HepG2 (cell line): ENCODE results near the gene TMEM238. TPM values are rescaled to one million over a fixed set of nuclear protein-coding genes. Genes with fewer than 3 reads are reported as not detected.

ENCODE experiments used
- ATAC-seq: fragments of 200-7000 bp; cut with Tn5 transposase; 3 replicates; pipeline ENCODE4 v1.9.1; 2020; ENCODE audit warnings: mild to moderate bottlenecking, moderate library complexity
- BruUV-seq: library from RNA; stranded (reverse); fragments of 400-500 nt; replicated peaks from 2 replicates; lab custom pipeline; 2021; lab: Mats Ljungman, UMichigan
- CTCF ChIA-PET: fragments of 300-600 bp; formaldehyde crosslinking; extraction: SDS; loops from one replicate; lab custom pipeline; 2021; ENCODE audit warnings: low total read pairs, inconsistent platforms, low intra/inter-chr PET ratio; lab: Yijun Ruan, JAX
- POLR2A ChIA-PET: fragments of 350-600 bp; sonication (Branson Sonifier 250); formaldehyde crosslinking; loops from one replicate; lab custom pipeline; 2020; ENCODE audit warnings: antibody characterized with exemption, inconsistent platforms; lab: Yijun Ruan, JAX
- DNase-seq: peaks from one replicate; pipeline ENCODE4 v3.0.0-alpha.2; 2015; ENCODE audit warnings: low spot score
- FAIRE-seq: peaks from 3 replicates; lab custom pipeline; 2011; peaks lifted over from hg19 to GRCh38; lab: Jason Lieb, UNC
- H2AFZ ChIP-seq: one replicate; pipeline ENCODE4 v1.6.1; 2011; ENCODE audit warnings: low read length, inconsistent platforms
- H3K27ac ChIP-seq: fragments of 300-600 bp; 3 replicates; pipeline ENCODE4 v1.8.0; 2011; ENCODE audit warnings: mixed run types, mild to moderate bottlenecking, mixed read lengths, low read length, inconsistent platforms; ENCODE audit not compliant: insufficient read depth; ENCODE audit errors: extremely low read length
- H3K27me3 ChIP-seq, 2 experiments: fragments of 200-600 bp in 1 of 2; 2 replicates in 1 of 2; 3 replicates in 1 of 2; pipeline versions ENCODE4 v1.6.0 to v1.8.0; 2011; ENCODE audit warnings: low read length in 2 of 2, mild to moderate bottlenecking in 2 of 2, moderate library complexity in 2 of 2, inconsistent platforms in 1 of 2; ENCODE audit not compliant: insufficient read depth in 2 of 2, control insufficient read depth in 1 of 2
- H3K36me3 ChIP-seq, 2 experiments: fragments of 200-600 bp in 1 of 2; replicated peaks in 1 of 2; 2 replicates in 1 of 2; 3 replicates in 1 of 2; pipeline versions ENCODE4 v1.5.1 to v1.8.0; 2011; ENCODE audit warnings: low read length in 2 of 2, inconsistent platforms in 1 of 2; ENCODE audit not compliant: insufficient read depth in 2 of 2, control insufficient read depth in 1 of 2
- H3K4me1 ChIP-seq: 2 replicates; pipeline ENCODE4 v1.5.1; 2012; ENCODE audit warnings: low read length, inconsistent platforms; ENCODE audit not compliant: insufficient read depth
- H3K4me2 ChIP-seq: 2 replicates; pipeline ENCODE4 v1.6.0; 2011; ENCODE audit warnings: low read depth, low read length, inconsistent platforms
- H3K4me3 ChIP-seq, 3 experiments: fragments of 200-600 bp in 1 of 3; sonication (generic), shearing (Covaris generic) in 1 of 3; replicated peaks in 1 of 3; 2 replicates each; pipeline ENCODE4 v1.5.1; 2011 to 2016; ENCODE audit warnings: low read length in 3 of 3, inconsistent platforms in 2 of 3, low read depth in 2 of 3, mild to moderate bottlenecking in 2 of 3, control low read depth in 1 of 3, mixed read lengths in 1 of 3; ENCODE audit not compliant: insufficient read depth in 1 of 3
- H3K79me2 ChIP-seq: one replicate; pipeline ENCODE4 v1.6.1; 2011; ENCODE audit warnings: low read length, inconsistent platforms; ENCODE audit not compliant: insufficient read depth
- H3K9ac ChIP-seq: 2 replicates; pipeline ENCODE4 v1.6.0; 2011; ENCODE audit warnings: mild to moderate bottlenecking, low read depth, low read length, inconsistent platforms; ENCODE audit not compliant: insufficient read depth
- H3K9me3 ChIP-seq: 2 replicates; pipeline ENCODE4 v1.5.1; 2012; ENCODE audit warnings: mild to moderate bottlenecking, low read length
- H4K20me1 ChIP-seq: 2 replicates; pipeline ENCODE4 v1.6.0; 2011; ENCODE audit warnings: inconsistent platforms, mild to moderate bottlenecking, low read length, moderate library complexity; ENCODE audit not compliant: insufficient read depth
- CCDC6 ChIP-seq: sonication (generic); formaldehyde crosslinking; IDR thresholded peaks from 2 replicates; pipeline ENCODE4 v1.8.1; 2022; ENCODE audit warnings: mild to moderate bottlenecking, missing genetic modification reagents, moderate library complexity
- JDP2 ChIP-seq: sonication (generic); formaldehyde crosslinking; IDR thresholded peaks from 2 replicates; pipeline ENCODE4 v1.8.1; 2022; ENCODE audit warnings: missing genetic modification reagents, borderline replicate concordance
- MEF2D ChIP-seq: sonication (generic); formaldehyde crosslinking; IDR thresholded peaks from 2 replicates; pipeline ENCODE4 v1.5.1; 2020; ENCODE audit warnings: mild to moderate bottlenecking, missing genetic modification reagents
- PHB2 ChIP-seq: fragments of 450-650 bp; IDR thresholded peaks from 2 replicates; pipeline ENCODE4 v1.6.1; 2018; ENCODE audit not compliant: partially characterized antibody
- ZFY ChIP-seq: sonication (generic); formaldehyde crosslinking; IDR thresholded peaks from 2 replicates; pipeline ENCODE4 v1.4.0; 2020; ENCODE audit warnings: missing genetic modification reagents
- ZNF317 ChIP-seq: sonication (generic); formaldehyde crosslinking; IDR thresholded peaks from 2 replicates; pipeline ENCODE4 v1.5.0; 2020; ENCODE audit warnings: mild to moderate bottlenecking, missing genetic modification reagents
- ZNF333 ChIP-seq: sonication (generic); formaldehyde crosslinking; IDR thresholded peaks from 2 replicates; pipeline ENCODE4 v1.4.0; 2020; ENCODE audit warnings: mild to moderate bottlenecking, missing genetic modification reagents, borderline replicate concordance
- ZNF354B ChIP-seq: sonication (generic); formaldehyde crosslinking; IDR thresholded peaks from 2 replicates; pipeline ENCODE4 v1.8.0; 2022; ENCODE audit warnings: mild to moderate bottlenecking, missing genetic modification reagents
- ZNF660 ChIP-seq: sonication (generic); formaldehyde crosslinking; IDR thresholded peaks from 2 replicates; pipeline ENCODE4 v1.5.1; 2020; ENCODE audit warnings: mild to moderate bottlenecking, low read depth, missing genetic modification reagents, borderline replicate concordance
- WGBS: methylation state at CpG from one replicate; pipeline ENCODE4 v1.1.6; 2017; ENCODE audit warnings: low lambda C conversion rate; 5-methylcytosine and 5-hydroxymethylcytosine counted together
- in situ Hi-C: cut with HindIII; loops from 2 replicates; pipeline ENCODE4 v1.10.0; 2017; ENCODE audit warnings: low pct_unique_long_range_greater_than_20kb; ENCODE audit not compliant: extremely low pct_ligation_motif_present
- intact Hi-C: fragments of 100-400 bp; cut with micrococcal nuclease; formaldehyde crosslinking; loops from one replicate; pipeline ENCODE4 v1.10.0; 2022; ENCODE audit not compliant: unreplicated experiment
- polyA plus RNA-seq, 8 experiments: library from polyadenylated mRNA; depleted of rRNA in 3 of 8; stranded (reverse) in 7 of 8; unstranded in 1 of 8; fragments of >200 nt; fragmentation: Illumina TruSeq in 4 of 8; extraction: Trizol in 4 of 8; gene quantifications; 2 replicates each; pipeline versions ENCODE4 v1.2.1 to v1.2.3, GENCODE V29; 2011 to 2016; ENCODE audit warnings: low read depth in 4 of 8, missing spikeins in 1 of 8, mixed read lengths in 1 of 8; ENCODE audit not compliant: insufficient read depth in 1 of 8
- total RNA-seq, 5 experiments: library from RNA; depleted of rRNA; stranded (reverse); fragments of >200 nt; fragmentation: Illumina TruSeq; extraction: Trizol; gene quantifications; 2 replicates each; pipeline ENCODE4 v1.2.3, GENCODE V29; 2016; ENCODE audit warnings: low read depth in 1 of 5

The TMEM238 gene
- total and polyA plus RNA-seq, 2 of the 13 experiments (the other 11 are each of a cell fraction or from before 2014, with no cell fraction given), result not detected

- TF ChIP-seq PHB2 (no peak), ZFY (CRISPR knock-in tag) (no peak), ZNF660 (CRISPR knock-in tag) (no peak), ZNF317 (CRISPR knock-in tag) (no peak), CCDC6 (CRISPR knock-in tag) (no peak)
Observed at GRCh38 chr19:55355213-55355821, 28.8 kb downstream of the TMEM238 start (continued).

- FAIRE-seq (no peak), DNase-seq (no peak), ATAC-seq (no peak)
- CTCF ChIA-PET, result no interaction called here
- POLR2A ChIA-PET, result no interaction called here
- no peaks in the 10 kb centered on the region for H3K79me2 ChIP-seq
- 0 out of 2 replicates have a peak, but pooled peaks cover 4% of the 10 kb centered on the region for H4K20me1 ChIP-seq
- no peaks in the 10 kb centered on the region for H3K36me3 ChIP-seq
- in situ Hi-C loops (no loop called here), intact Hi-C loops (no loop called here)
- H3K9me3 ChIP-seq, result no peaks in the 10 kb centered on the region
- H3K9ac ChIP-seq, result 0 out of 2 replicates have a peak within 1 kb of the TSS, but pooled peaks have one; percentile 29
- H3K4me2 ChIP-seq, result peak within 1 kb of the TSS; percentile 88
- BruUV-seq, result no TSS peak
- H3K27ac ChIP-seq, result no peak within 1 kb of the TSS
- peaks cover 19% of the 10 kb centered on the region for H3K4me1 ChIP-seq
- H2AFZ ChIP-seq, result no peak within 1 kb of the TSS
- WGBS, result 14% methylated on average over 11 of the region's 43 CpGs
- H3K27me3 ChIP-seq, result peaks cover 10 to 66% of the 10 kb centered on the region in 2 experiments; a peak in 4 of 5 replicates
- TF ChIP-seq JDP2 (CRISPR knock-in tag) (no peak), MEF2D (CRISPR knock-in tag) (no peak), ZNF354B (CRISPR knock-in tag) (no peak), ZNF333 (CRISPR knock-in tag) (no peak)
- peak within 1 kb of the TSS; percentile 30 to 74 (median 65) for H3K4me3 ChIP-seq
Observed at GRCh38 chr19:55354698-55355212, 29.3 kb downstream of the TMEM238 start, which contains the start of gene COX6B2. Gene COX6B2 (minus strand): TSS chr19:55354719. CDS start chr19:55354521, 198 bp downstream.
